Measurements from ENCODE around the gene TEX19. TPM values are rescaled to one million over a fixed set of nuclear protein-coding genes. Genes with fewer than 3 reads are reported as not detected.

TEX19 gene
- total RNA-seq, 1 experiment from 2014 or later = 0.24 TPM

DNA sequence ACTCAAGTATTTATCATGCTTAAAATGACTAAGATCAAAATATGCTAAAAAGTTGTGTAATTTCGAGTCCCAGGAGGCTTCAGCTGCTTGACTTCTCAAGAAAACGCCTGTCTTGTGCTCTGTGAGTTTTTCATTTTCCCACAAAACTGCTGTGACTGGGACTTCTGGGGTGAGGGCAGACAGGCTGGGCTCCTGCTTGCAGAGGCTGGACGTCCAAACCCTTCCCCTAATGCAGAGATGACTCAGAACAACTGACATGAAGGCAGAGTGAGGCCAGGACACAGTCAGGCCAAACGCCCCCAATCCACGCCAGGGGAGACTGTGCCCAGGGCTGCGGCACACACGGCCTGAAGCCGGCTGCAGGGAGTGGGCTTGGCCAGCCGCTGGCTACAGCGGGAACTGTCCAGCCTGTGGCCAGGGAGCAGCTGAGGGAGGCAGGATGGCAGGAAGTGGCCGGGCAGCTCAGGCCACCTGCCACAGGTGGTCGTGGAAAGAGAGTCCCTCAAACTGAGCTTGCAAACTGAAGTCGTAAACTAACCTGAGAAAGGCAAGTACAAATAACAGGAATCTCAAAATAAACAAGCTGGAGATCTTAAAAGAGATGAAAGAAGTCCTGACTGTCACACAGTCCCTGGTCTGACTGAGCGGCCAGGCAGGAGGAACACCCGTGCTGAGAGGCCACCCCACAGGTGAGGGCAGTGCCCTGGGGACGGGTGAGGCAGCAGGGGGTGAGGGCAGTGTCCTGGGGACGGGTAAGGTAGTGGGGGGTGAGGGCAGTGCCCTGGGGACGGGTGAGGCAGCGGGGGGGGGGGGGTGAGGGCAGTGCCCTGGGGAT lies 37.8 kb downstream of the TEX19 start:
- POLR2A ChIA-PET (ENCODE audit: unreplicated experiment) = interaction anchor here (0.7 kb wide), 1 partner anchor 381 kb away, joined by 8 read pairs; no protein-coding TSS in a partner anchor
- TF ChIP-seq, protein P1, sequence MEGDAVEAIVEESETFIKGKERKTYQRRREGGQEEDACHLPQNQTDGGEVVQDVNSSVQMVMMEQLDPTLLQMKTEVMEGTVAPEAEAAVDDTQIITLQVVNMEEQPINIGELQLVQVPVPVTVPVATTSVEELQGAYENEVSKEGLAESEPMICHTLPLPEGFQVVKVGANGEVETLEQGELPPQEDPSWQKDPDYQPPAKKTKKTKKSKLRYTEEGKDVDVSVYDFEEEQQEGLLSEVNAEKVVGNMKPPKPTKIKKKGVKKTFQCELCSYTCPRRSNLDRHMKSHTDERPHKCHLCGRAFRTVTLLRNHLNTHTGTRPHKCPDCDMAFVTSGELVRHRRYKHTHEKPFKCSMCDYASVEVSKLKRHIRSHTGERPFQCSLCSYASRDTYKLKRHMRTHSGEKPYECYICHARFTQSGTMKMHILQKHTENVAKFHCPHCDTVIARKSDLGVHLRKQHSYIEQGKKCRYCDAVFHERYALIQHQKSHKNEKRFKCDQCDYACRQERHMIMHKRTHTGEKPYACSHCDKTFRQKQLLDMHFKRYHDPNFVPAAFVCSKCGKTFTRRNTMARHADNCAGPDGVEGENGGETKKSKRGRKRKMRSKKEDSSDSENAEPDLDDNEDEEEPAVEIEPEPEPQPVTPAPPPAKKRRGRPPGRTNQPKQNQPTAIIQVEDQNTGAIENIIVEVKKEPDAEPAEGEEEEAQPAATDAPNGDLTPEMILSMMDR (conservative IDR thresholded peaks at IDR 0.05) = no peak
- no peak for TF ChIP-seq EZH2 (IDR thresholded peaks at IDR 0.05; ENCODE audit: low read depth)
- CTCF ChIA-PET = interaction anchor here (0.6 kb wide), 3 partner anchors 33 to 361 kb away, joined by 3 to 8 read pairs (median 3); no protein-coding TSS in a partner anchor
- Histone ChIP-seq H2AFZ (no peak overlapping the region), H3K9me3 (ENCODE audit: insufficient read depth, low read depth) (no peaks in the 10 kb centered on the region), H4K20me1 (ENCODE audit: insufficient read depth) (no peaks in the 10 kb centered on the region; the same call in 1 of the 2 replicates), H3K27me3 (ENCODE audit: insufficient read depth, low read depth) (no peaks in the 10 kb centered on the region), H3K9me2 (ENCODE audit: insufficient read depth) (no peaks in the 10 kb centered on the region), H3K79me2 (ENCODE audit: low read depth) (no peaks in the 10 kb centered on the region), H3K4me3 (no peak overlapping the region), H3K4me1 (replicated peaks; ENCODE audit: insufficient read depth) (no peaks in the 10 kb centered on the region), H3K27ac (no peak overlapping the region), H3K4me2 (no peak overlapping the region), H3K36me3 (ENCODE audit: low read depth) (no peaks in the 10 kb centered on the region), H3F3A (ENCODE audit: insufficient read depth, low read depth) (no peaks in the 10 kb centered on the region)
- DNase-seq = peak in 1 of 2 experiments; percentile 41
- intact Hi-C loops (cut with micrococcal nuclease; ENCODE audit: unreplicated experiment) = no loop called here
- no TSS peak for BruUV-seq (replicated peaks)

DNA sequence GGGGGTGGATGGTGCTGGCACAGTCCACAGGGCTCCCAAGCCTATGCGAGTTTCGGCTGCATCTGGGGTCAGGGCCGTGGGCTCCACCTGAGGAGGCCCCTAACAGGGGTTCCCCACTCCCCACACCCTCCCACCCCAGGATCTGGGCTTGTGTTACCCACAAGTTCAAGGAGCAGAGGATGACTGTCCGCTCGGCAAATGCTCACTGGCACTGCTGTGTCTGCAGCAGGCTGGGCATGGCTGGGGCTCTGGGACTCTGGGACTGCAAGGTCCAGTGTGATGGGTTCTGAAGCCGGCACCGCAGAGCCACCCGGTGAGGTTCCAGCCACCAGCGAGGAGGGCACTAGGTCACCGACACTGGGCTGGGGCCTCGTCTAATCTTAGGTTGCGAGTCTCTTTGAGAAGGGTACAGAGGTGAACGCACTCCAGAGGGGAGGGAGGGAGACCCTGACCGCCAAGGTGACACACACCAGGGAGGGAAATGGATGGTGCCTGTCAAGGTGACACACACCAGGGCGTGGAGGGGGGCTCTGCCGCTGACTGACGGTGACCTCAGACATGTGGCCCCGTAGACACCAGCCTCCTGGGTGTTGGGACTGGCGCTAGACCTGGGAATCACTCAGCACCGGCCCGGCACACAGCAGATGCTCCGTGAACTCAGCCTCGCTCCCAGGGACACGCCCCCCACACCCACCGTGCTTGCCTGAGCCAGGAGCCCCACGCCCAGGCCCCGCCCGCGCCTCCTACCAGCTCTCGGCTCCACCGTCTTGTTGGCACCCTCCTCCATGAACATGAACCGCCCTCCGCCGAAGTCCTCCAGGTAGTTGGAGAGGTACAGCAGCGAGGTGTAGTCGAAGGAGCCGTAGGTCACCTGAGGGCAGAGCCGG lies 38.6 kb downstream of the TEX19 start:
- Histone ChIP-seq H3K4me3 (no peak overlapping the region), H2AFZ (no peak overlapping the region), H3K9me2 (ENCODE audit: insufficient read depth) (no peaks in the 10 kb centered on the region), H3K27ac (no peak overlapping the region), H3K9me3 (ENCODE audit: insufficient read depth, low read depth) (no peaks in the 10 kb centered on the region), H3F3A (ENCODE audit: insufficient read depth, low read depth) (no peaks in the 10 kb centered on the region), H3K4me2 (no peak overlapping the region), H3K27me3 (ENCODE audit: insufficient read depth, low read depth) (no peaks in the 10 kb centered on the region), H3K4me1 (replicated peaks; ENCODE audit: insufficient read depth) (no peaks in the 10 kb centered on the region), H4K20me1 (ENCODE audit: insufficient read depth) (no peaks in the 10 kb centered on the region; the same call in 1 of the 2 replicates), H3K36me3 (ENCODE audit: low read depth) (no peaks in the 10 kb centered on the region), H3K79me2 (ENCODE audit: low read depth) (no peaks in the 10 kb centered on the region)
- ChIA-PET CTCF (interaction anchor here (0.6 kb wide), 4 partner anchors 34 to 360 kb away, joined by 3 to 8 read pairs (median 3); no protein-coding TSS in a partner anchor), POLR2A (ENCODE audit: unreplicated experiment) (no interaction called here)
- no TSS peak for BruUV-seq (replicated peaks)
- no peak for DNase-seq
- TF ChIP-seq, protein P1 (conservative IDR thresholded peaks at IDR 0.05) = no peak
- intact Hi-C loops (cut with micrococcal nuclease; ENCODE audit: unreplicated experiment) = no loop called here

DNA sequence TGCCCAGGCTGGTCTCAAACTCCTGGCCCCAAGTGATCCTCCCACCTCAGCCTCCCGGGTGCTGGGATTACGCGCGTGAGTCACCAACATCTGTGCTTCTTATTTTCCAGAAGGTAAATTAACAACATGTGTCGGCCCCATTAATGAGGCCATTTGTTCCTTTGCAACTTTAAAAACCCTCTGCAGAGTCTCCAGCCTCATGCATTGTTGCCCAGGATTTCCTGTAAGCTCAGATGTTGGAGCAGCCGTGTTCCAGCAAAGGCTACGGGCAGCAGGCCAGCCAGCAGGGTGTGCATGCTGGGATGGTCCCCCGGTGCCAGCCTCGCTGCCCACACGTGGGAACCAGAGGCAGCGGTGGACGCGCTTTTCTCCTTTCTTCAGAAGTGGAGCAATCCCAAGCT lies 40.0 kb downstream of the TEX19 start:
- Histone ChIP-seq H2AFZ (no peak overlapping the region), H3K36me3 (ENCODE audit: low read depth) (no peaks in the 10 kb centered on the region), H4K20me1 (ENCODE audit: insufficient read depth) (no peaks in the 10 kb centered on the region; the same call in 1 of the 2 replicates), H3K4me3 (no peak overlapping the region), H3K79me2 (ENCODE audit: low read depth) (no peaks in the 10 kb centered on the region), H3K9me2 (ENCODE audit: insufficient read depth) (no peaks in the 10 kb centered on the region), H3K4me2 (no peak overlapping the region), H3K9me3 (ENCODE audit: insufficient read depth, low read depth) (no peaks in the 10 kb centered on the region), H3K4me1 (replicated peaks; ENCODE audit: insufficient read depth) (no peaks in the 10 kb centered on the region), H3K27me3 (ENCODE audit: insufficient read depth, low read depth) (no peaks in the 10 kb centered on the region), H3K27ac (no peak overlapping the region), H3F3A (ENCODE audit: insufficient read depth, low read depth) (no peaks in the 10 kb centered on the region)
- CTCF ChIA-PET = no interaction called here
- no peak for DNase-seq
- intact Hi-C loops (cut with micrococcal nuclease; ENCODE audit: unreplicated experiment) = no loop called here
- POLR2A ChIA-PET (ENCODE audit: unreplicated experiment) = no interaction called here
- BruUV-seq (replicated peaks) = no TSS peak
- TF ChIP-seq, protein P1 (conservative IDR thresholded peaks at IDR 0.05) = no peak
